GM10248 (cell line): ENCODE data around the gene CCNB1.
"Not testable (repeated sequence)": the region's sequence is repeated elsewhere in the genome, so short reads cannot be mapped to it uniquely, and the experiment has no call there.

ENCODE experiments used
- CTCF ChIA-PET: fragments of 300-600 bp; sonication (Branson Sonifier 250); formaldehyde crosslinking; extraction: SDS; loops from one replicate; lab custom pipeline; 2021; ENCODE audit warnings: antibody characterized with exemption; lab: Yijun Ruan, JAX
- POLR2A ChIA-PET: fragments of 350-650 bp; sonication (Branson Sonifier 250); formaldehyde crosslinking; extraction: SDS; loops from one replicate; lab custom pipeline; 2020; ENCODE audit warnings: antibody characterized with exemption; lab: Yijun Ruan, JAX
- DNase-seq: peaks from one replicate; pipeline ENCODE4 v3.0.0; 2012; ENCODE audit errors: extremely low spot score
- CTCF ChIP-seq: IDR thresholded peaks from 2 replicates; pipeline ENCODE4 v1.5.1; 2012; ENCODE audit warnings: mild to moderate bottlenecking, low read depth; ENCODE audit errors: extremely low read depth, missing control alignments, control extremely low read depth

The CCNB1 gene

GRCh38 chr5:69217151-69217511, 50.2 kb downstream of the CCNB1 start:
- no peak for DNase-seq
- ChIA-PET CTCF (interaction anchor here (1.4 kb wide), 1 partner anchor 16 kb away, joined by 3 read pairs; no protein-coding TSS in a partner anchor), POLR2A (interaction anchor here (0.6 to 0.7 kb wide), 2 partner anchors 26 to 118 kb away, joined by 3 to 5 read pairs; no protein-coding TSS in a partner anchor)
- TF ChIP-seq CTCF = no peak

GRCh38 chr5:69217548-69218526, 50.9 kb downstream of the CCNB1 start:
- ChIA-PET CTCF (interaction anchor here (1.4 kb wide), 1 partner anchor 17 kb away, joined by 3 read pairs; no protein-coding TSS in a partner anchor), POLR2A (no interaction called here)
- peak; percentile 99 for DNase-seq
- no peak for TF ChIP-seq CTCF

- TF ChIP-seq CTCF = no peak
These were observed 53.0 kb downstream of the CCNB1 start for GRCh38 chr5:69219939-69220338.

GRCh38 chr5:69220371-69220770, 53.4 kb downstream of the CCNB1 start:
- CTCF ChIA-PET, DNase-seq: not testable (repeated sequence)
- POLR2A ChIA-PET = interaction anchor here (0.6 kb wide), 1 partner anchor 209 kb away, joined by 3 read pairs; no protein-coding TSS in a partner anchor

More at GRCh38 chr5:69219939-69220338, 53.0 kb downstream of the CCNB1 start:
- CTCF ChIA-PET = no interaction called here
- no peak for DNase-seq
- POLR2A ChIA-PET = interaction anchor here (0.6 kb wide), 1 partner anchor 209 kb away, joined by 3 read pairs; no protein-coding TSS in a partner anchor

- POLR2A ChIA-PET, CTCF ChIA-PET, DNase-seq: not testable (repeated sequence)
These were observed 53.9 kb downstream of the CCNB1 start for GRCh38 chr5:69220833-69221232.

- CTCF ChIA-PET = no interaction called here
These were observed 57.6 kb downstream of the CCNB1 start for GRCh38 chr5:69224520-69224919.

GRCh38 chr5:69225860-69226259, 58.9 kb downstream of the CCNB1 start:
- no peak for TF ChIP-seq CTCF
- POLR2A ChIA-PET = no interaction called here
- no peak for DNase-seq
- CTCF ChIA-PET = no interaction called here

More at GRCh38 chr5:69224520-69224919, 57.6 kb downstream of the CCNB1 start:
- no peak for TF ChIP-seq CTCF
- POLR2A ChIA-PET = no interaction called here
- DNase-seq = no peak
